ENCODE results near the gene L1TD1. TPM values are rescaled to one million over a fixed set of nuclear protein-coding genes. Genes with fewer than 3 reads are reported as not detected.

Gene L1TD1
- polyA plus RNA-seq, 2 of the 4 experiments (the other 2 are of a cell fraction) = not detected

- no peak for TF ChIP-seq RARB (CRISPR knock-in tag; IDR thresholded peaks at IDR 0.05)
- TF ChIP-seq HOXA7 (CRISPR knock-in tag; IDR thresholded peaks at IDR 0.05) = no peak
- TF ChIP-seq KDM1A (IDR thresholded peaks at IDR 0.05; ENCODE audit: low read depth) = no peak
- TF ChIP-seq BHLHE40 (IDR thresholded peaks at IDR 0.05; ENCODE audit: low read depth, low read length) = no peak
- TF ChIP-seq ZFP36 (IDR thresholded peaks at IDR 0.05; ENCODE audit: borderline replicate concordance, partially characterized antibody) = no peak
- TF ChIP-seq BCL3 (IDR thresholded peaks at IDR 0.05) = no peak
- TF ChIP-seq FOSB (CRISPR knock-in tag; IDR thresholded peaks at IDR 0.05) = no peak
- no peak for TF ChIP-seq ZC3H11A (IDR thresholded peaks at IDR 0.05)
- TF ChIP-seq CTCF (IDR thresholded peaks at IDR 0.05) = no peak
- TF ChIP-seq HOXB5 (CRISPR knock-in tag; IDR thresholded peaks at IDR 0.05) = no peak
- no peak for TF ChIP-seq NPAS2 (CRISPR knock-in tag; IDR thresholded peaks at IDR 0.05; ENCODE audit: borderline replicate concordance)
- TF ChIP-seq POLR2AphosphoS2 (conservative IDR thresholded peaks at IDR 0.05; ENCODE audit: low read length) = no peak
- TF ChIP-seq TP53 (CRISPR knock-in tag; IDR thresholded peaks at IDR 0.05) = no peak
- TF ChIP-seq RAD21 (conservative IDR thresholded peaks at IDR 0.05 in 1 of 2, IDR thresholded peaks at IDR 0.05 in 1 of 2) = no peak
- TF ChIP-seq ESRRA (IDR thresholded peaks at IDR 0.05; ENCODE audit: borderline replicate concordance, low read length) = no peak
- TF ChIP-seq USF2 (IDR thresholded peaks at IDR 0.05) = no peak
- TF ChIP-seq, protein P1, sequence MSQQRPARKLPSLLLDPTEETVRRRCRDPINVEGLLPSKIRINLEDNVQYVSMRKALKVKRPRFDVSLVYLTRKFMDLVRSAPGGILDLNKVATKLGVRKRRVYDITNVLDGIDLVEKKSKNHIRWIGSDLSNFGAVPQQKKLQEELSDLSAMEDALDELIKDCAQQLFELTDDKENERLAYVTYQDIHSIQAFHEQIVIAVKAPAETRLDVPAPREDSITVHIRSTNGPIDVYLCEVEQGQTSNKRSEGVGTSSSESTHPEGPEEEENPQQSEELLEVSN (IDR thresholded peaks at IDR 0.05; ENCODE audit: borderline replicate concordance, low read depth) = no peak
- no peak for TF ChIP-seq MAFK (IDR thresholded peaks at IDR 0.05; ENCODE audit: partially characterized antibody)
- TF ChIP-seq, protein P2, sequence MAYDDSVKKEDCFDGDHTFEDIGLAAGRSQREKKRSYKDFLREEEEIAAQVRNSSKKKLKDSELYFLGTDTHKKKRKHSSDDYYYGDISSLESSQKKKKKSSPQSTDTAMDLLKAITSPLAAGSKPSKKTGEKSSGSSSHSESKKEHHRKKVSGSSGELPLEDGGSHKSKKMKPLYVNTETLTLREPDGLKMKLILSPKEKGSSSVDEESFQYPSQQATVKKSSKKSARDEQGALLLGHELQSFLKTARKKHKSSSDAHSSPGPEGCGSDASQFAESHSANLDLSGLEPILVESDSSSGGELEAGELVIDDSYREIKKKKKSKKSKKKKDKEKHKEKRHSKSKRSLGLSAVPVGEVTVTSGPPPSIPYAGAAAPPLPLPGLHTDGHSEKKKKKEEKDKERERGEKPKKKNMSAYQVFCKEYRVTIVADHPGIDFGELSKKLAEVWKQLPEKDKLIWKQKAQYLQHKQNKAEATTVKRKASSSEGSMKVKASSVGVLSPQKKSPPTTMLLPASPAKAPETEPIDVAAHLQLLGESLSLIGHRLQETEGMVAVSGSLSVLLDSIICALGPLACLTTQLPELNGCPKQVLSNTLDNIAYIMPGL (CRISPR knock-in tag; IDR thresholded peaks at IDR 0.05; ENCODE audit: borderline replicate concordance) = no peak
- no peak overlapping the region for H3K4me3 ChIP-seq
- CTCF ChIA-PET = interaction anchor here (1.0 kb wide), 1 partner anchor 32 kb away, joined by 4 read pairs; no protein-coding TSS in a partner anchor
- H3K9me3 ChIP-seq = peaks cover 15% of the 10 kb centered on the region; the same call in 2 of the 3 replicates
- no peak overlapping the region for H3K4me2 ChIP-seq
- ATAC-seq (no peak), DNase-seq (ENCODE audit: low read depth in 1 of 2, low spot score in 1 of 2) (no peak), FAIRE-seq (no peak)
- 70% methylated on average over 5 of the region's 5 CpGs for WGBS (ENCODE audit: missing lambda C conversion rate)
- POLR2A ChIA-PET = no interaction called here
- no peaks in the 10 kb centered on the region for H3K4me1 ChIP-seq
- no peak overlapping the region for H3K27ac ChIP-seq
Observed at GRCh38 chr1:62208087-62208486, 13.4 kb downstream of the L1TD1 start.

- no peak overlapping the region for H3K4me2 ChIP-seq
- ATAC-seq (no peak), FAIRE-seq (no peak), DNase-seq (ENCODE audit: low read depth in 1 of 2, low spot score in 1 of 2) (no peak)
- peaks cover 15% of the 10 kb centered on the region; the same call in 2 of the 3 replicates for H3K9me3 ChIP-seq
- WGBS (ENCODE audit: missing lambda C conversion rate) = 43% methylated on average over 1 of the region's 1 CpG
- no peaks in the 10 kb centered on the region for H3K4me1 ChIP-seq
- TF ChIP-seq BHLHE40 (IDR thresholded peaks at IDR 0.05; ENCODE audit: low read depth, low read length) (no peak), EHMT2 (IDR thresholded peaks at IDR 0.05; ENCODE audit: low read depth) (no peak), NR3C1 (IDR thresholded peaks at IDR 0.05) (no peak), POLR2A (IDR thresholded peaks at IDR 0.05; ENCODE audit: low read length) (no peak), ESRRA (IDR thresholded peaks at IDR 0.05; ENCODE audit: borderline replicate concordance, low read length) (no peak), HOXA7 (CRISPR knock-in tag; IDR thresholded peaks at IDR 0.05) (no peak), MAFK (IDR thresholded peaks at IDR 0.05; ENCODE audit: partially characterized antibody) (no peak), SMC3 (IDR thresholded peaks at IDR 0.05) (no peak), EHF (CRISPR knock-in tag; IDR thresholded peaks at IDR 0.05) (no peak), MYC (IDR thresholded peaks at IDR 0.05; ENCODE audit: borderline replicate concordance, low read length) (no peak), PHF8 (IDR thresholded peaks at IDR 0.05; ENCODE audit: borderline replicate concordance, low read depth) (no peak), HOXB13 (CRISPR knock-in tag; IDR thresholded peaks at IDR 0.05; ENCODE audit: low read depth) (no peak), POLR2AphosphoS2 (conservative IDR thresholded peaks at IDR 0.05; ENCODE audit: low read length) (no peak), HDAC2 (IDR thresholded peaks at IDR 0.05) (no peak), SREBF2 (IDR thresholded peaks at IDR 0.05) (no peak), EP300 (IDR thresholded peaks at IDR 0.05) (no peak), ZNF302 (CRISPR knock-in tag; IDR thresholded peaks at IDR 0.05) (no peak), NFE2L2 (conservative IDR thresholded peaks at IDR 0.05; ENCODE audit: low read length) (no peak), KDM1A (IDR thresholded peaks at IDR 0.05; ENCODE audit: low read depth) (no peak)
- TF ChIP-seq, protein P1 (IDR thresholded peaks at IDR 0.05; ENCODE audit: borderline replicate concordance, low read depth) = no peak
- H3K27ac ChIP-seq = no peak overlapping the region
- ChIA-PET CTCF (no interaction called here), POLR2A (no interaction called here)
- H3K4me3 ChIP-seq = no peak overlapping the region
Observed at GRCh38 chr1:62208970-62209369, 14.3 kb downstream of the L1TD1 start.

All from A549 (cell line).